ENCODE data around the gene PTPRG. TPM values are rescaled to one million over a fixed set of nuclear protein-coding genes. Genes with fewer than 3 reads are reported as not detected.

Gene PTPRG
- total RNA-seq, 1 donor from 2014 or later: 25.2 TPM

GRCh38 chr3:61583890-61584875 is 22.8 kb downstream of the PTPRG start:
- no peak for DNase-seq (ENCODE audit: low read depth)
- H3K27me3 ChIP-seq (ENCODE audit: control insufficient read depth, insufficient read depth, low read length): no peaks in the 10 kb centered on the region
- no peak overlapping the region for H3K4me3 ChIP-seq (ENCODE audit: low read depth, low read length)
- TF ChIP-seq CTCF (IDR thresholded peaks at IDR 0.05; ENCODE audit: insufficient read depth, low read length, poor library complexity, severe bottlenecking): no peak
- no peaks in the 10 kb centered on the region for H3K36me3 ChIP-seq (ENCODE audit: control insufficient read depth, insufficient read depth, low read length)

DNA sequence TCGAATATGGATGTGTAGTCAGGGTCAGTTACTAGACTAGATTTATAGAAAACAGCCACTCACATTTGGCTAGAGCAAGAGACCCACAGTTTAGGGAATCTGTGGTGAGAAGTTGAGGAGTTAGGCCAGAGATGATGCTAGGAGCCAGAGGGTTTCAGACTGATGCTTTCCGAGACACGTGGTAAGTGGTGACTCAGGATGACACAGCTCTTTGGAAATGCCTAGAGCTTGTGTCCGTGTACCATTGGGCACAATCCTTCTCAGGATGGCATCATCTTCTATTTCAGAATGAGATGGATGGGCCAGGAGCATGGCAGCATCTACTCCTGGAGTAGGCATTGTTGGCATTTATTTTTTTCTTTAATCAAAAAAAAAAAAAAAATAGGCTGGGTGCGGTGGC is 28.5 kb downstream of the PTPRG start:
- TF ChIP-seq CTCF (IDR thresholded peaks at IDR 0.05; ENCODE audit: insufficient read depth, low read length, poor library complexity, severe bottlenecking): no peak
- no peaks in the 10 kb centered on the region for H3K36me3 ChIP-seq (ENCODE audit: control insufficient read depth, insufficient read depth, low read length)
- no peak for DNase-seq (ENCODE audit: low read depth)
- no peaks in the 10 kb centered on the region for H3K27me3 ChIP-seq (ENCODE audit: control insufficient read depth, insufficient read depth, low read length)
- no peak overlapping the region for H3K4me3 ChIP-seq (ENCODE audit: low read depth, low read length)

- Histone ChIP-seq H3K27me3 (ENCODE audit: control insufficient read depth, insufficient read depth, low read length) (no peaks in the 10 kb centered on the region), H3K36me3 (ENCODE audit: control insufficient read depth, insufficient read depth, low read length) (no peaks in the 10 kb centered on the region), H3K4me3 (ENCODE audit: low read depth, low read length) (no peak overlapping the region)
- TF ChIP-seq CTCF (IDR thresholded peaks at IDR 0.05; ENCODE audit: insufficient read depth, low read length, poor library complexity, severe bottlenecking): no peak
- DNase-seq (ENCODE audit: low read depth): no peak
Measured at GRCh38 chr3:61591300-61591699, 29.9 kb downstream of the PTPRG start.

DNA sequence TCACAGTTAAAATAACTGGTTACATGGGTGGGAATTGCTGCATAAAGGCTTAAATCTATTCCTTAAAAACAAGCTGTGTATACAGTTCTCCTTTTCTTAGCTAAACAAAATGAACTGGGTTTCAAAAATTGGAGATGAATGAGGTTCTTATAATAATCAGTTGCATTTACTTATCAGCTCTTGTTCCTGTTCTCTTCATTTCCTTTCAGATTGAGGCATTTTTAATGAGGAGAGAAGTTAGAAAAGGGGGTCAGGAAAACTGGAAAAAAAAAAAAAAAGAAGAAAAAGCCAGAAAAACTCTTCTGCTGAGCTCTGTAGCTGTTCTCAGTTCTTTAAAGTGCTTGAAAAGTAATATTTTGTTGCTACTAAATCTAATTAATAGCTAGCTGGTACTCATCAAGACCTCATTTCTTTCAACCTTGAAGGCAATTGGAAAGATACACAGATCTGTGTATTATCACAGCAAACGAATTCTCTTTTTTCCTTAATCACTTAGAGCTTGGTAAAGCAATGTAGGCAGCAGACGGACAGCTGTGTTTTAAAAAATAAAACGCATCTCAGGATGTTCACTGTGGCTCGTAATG is 32.2 kb downstream of the PTPRG start:
- TF ChIP-seq CTCF (IDR thresholded peaks at IDR 0.05; ENCODE audit: insufficient read depth, low read length, poor library complexity, severe bottlenecking): no peak
- Histone ChIP-seq H3K36me3 (ENCODE audit: control insufficient read depth, insufficient read depth, low read length) (no peaks in the 10 kb centered on the region), H3K27me3 (ENCODE audit: control insufficient read depth, insufficient read depth, low read length) (no peaks in the 10 kb centered on the region), H3K4me3 (ENCODE audit: low read depth, low read length) (no peak overlapping the region)
- no peak for DNase-seq (ENCODE audit: low read depth)

GRCh38 chr3:61594144-61594963 is 33.0 kb downstream of the PTPRG start:
- Histone ChIP-seq H3K4me3 (ENCODE audit: low read depth, low read length) (no peak overlapping the region), H3K27me3 (ENCODE audit: control insufficient read depth, insufficient read depth, low read length) (no peaks in the 10 kb centered on the region), H3K36me3 (ENCODE audit: control insufficient read depth, insufficient read depth, low read length) (no peaks in the 10 kb centered on the region)
- no peak for DNase-seq (ENCODE audit: low read depth)
- TF ChIP-seq CTCF (IDR thresholded peaks at IDR 0.05; ENCODE audit: insufficient read depth, low read length, poor library complexity, severe bottlenecking): no peak
